Loucy (cell line): ENCODE results near the gene ALS2.

Source experiments
- CTCF ChIP-seq: fragments of 200-600 bp; sonication (generic); conservative IDR thresholded peaks from 2 replicates; pipeline ENCODE4 v1.5.1; 2014; ENCODE audit warnings: mild to moderate bottlenecking, antibody characterized with exemption, low read length
- EZH2phosphoT487 ChIP-seq: fragments of 200-600 bp; IDR thresholded peaks from 2 replicates; pipeline ENCODE4 v1.6.1; 2018; ENCODE audit warnings: antibody characterized with exemption, mild to moderate bottlenecking, moderate library complexity, borderline replicate concordance

GRCh38 chr2:201813996-201814760 lies 33.4 kb upstream of the ALS2 start:
- TF ChIP-seq CTCF: no peak
- no peak for TF ChIP-seq EZH2phosphoT487
